Esophagus squamous epithelium (tissue), 5 donors: Measurements from ENCODE around the gene TPGS2. TPM values are rescaled to one million over a fixed set of nuclear protein-coding genes. Genes with fewer than 3 reads are reported as not detected.
"Not testable (repeated sequence)": the region's sequence is repeated elsewhere in the genome, so short reads cannot be mapped to it uniquely, and the experiment has no call there.

ENCODE experiments used
- DNase-seq: peaks from one replicate; lab custom pipeline; 2025; lab: John Stamatoyannopoulos, UW
- H3K27ac ChIP-seq, 4 donors: fragments of 200-600 bp; sonication (generic); one replicate each; pipeline ENCODE4 v1.5.1; 2016 to 2019; ENCODE audit warnings: mild to moderate bottlenecking in 1 of 4
- H3K27me3 ChIP-seq, 4 donors: fragments of 200-600 bp; sonication (generic); 1 replicate in 3 of 4; 2 replicates in 1 of 4; pipeline versions ENCODE4 v1.5.1 to v1.6.0; 2017 to 2021; ENCODE audit warnings: antibody characterized with exemption in 1 of 4
- H3K36me3 ChIP-seq, 3 donors: fragments of 200-600 bp; sonication (generic); one replicate each; pipeline ENCODE4 v1.5.1; 2016 to 2019
- H3K4me1 ChIP-seq, 3 donors: fragments of 200-600 bp; sonication (generic); one replicate each; pipeline ENCODE4 v1.5.1; 2017 to 2019
- H3K4me3 ChIP-seq, 4 donors: fragments of 200-600 bp; sonication (generic); 1 replicate in 3 of 4; 2 replicates in 1 of 4; pipeline ENCODE4 v1.5.1; 2016 to 2019; ENCODE audit warnings: mild to moderate bottlenecking in 2 of 4, moderate library complexity in 1 of 4
- H3K9me3 ChIP-seq, 3 donors: fragments of 200-600 bp; sonication (generic); one replicate each; pipeline ENCODE4 v1.5.1; 2016 to 2019
- POLR2A ChIP-seq, 4 donors: fragments of 450-650 bp; IDR thresholded peaks; one replicate each; pipeline ENCODE4 v1.6.1; 2017; ENCODE audit warnings: antibody characterized with exemption in 4 of 4, mild to moderate bottlenecking in 4 of 4, moderate library complexity in 3 of 4
- WGBS, 2 donors: methylation state at CpG; one replicate each; pipeline ENCODE4 v1.1.5; 2018; 5-methylcytosine and 5-hydroxymethylcytosine counted together
- intact Hi-C: fragments of 100-400 bp; cut with DNase I; formaldehyde crosslinking; loops from one replicate; pipeline ENCODE4 v1.15.0; 2022
- total RNA-seq, 4 donors: library from RNA; depleted of rRNA; stranded (reverse); fragments of >200 nt; gene quantifications; one replicate each; pipeline ENCODE4 v1.1.0, GENCODE V29; 2016
- TF ChIP-seq, protein P1 (sequence below), 6 experiments: fragments of 450-650 bp in 4 of 6; fragments of 200-600 bp in 2 of 6; sonication (generic) in 2 of 6; IDR thresholded peaks; one replicate each; pipeline ENCODE4 v1.5.1; 2016 to 2019; ENCODE audit warnings: antibody characterized with exemption in 6 of 6, mild to moderate bottlenecking in 4 of 6, moderate library complexity in 4 of 6
- donor health status: DM: yes; HTN: yes; CAD: no.

TPGS2 gene
- total RNA-seq = 100 to 1,000 TPM in 2 of 4 donors, 10 to 100 TPM in 2; 65.1 to 155 (median 105) TPM

DNA sequence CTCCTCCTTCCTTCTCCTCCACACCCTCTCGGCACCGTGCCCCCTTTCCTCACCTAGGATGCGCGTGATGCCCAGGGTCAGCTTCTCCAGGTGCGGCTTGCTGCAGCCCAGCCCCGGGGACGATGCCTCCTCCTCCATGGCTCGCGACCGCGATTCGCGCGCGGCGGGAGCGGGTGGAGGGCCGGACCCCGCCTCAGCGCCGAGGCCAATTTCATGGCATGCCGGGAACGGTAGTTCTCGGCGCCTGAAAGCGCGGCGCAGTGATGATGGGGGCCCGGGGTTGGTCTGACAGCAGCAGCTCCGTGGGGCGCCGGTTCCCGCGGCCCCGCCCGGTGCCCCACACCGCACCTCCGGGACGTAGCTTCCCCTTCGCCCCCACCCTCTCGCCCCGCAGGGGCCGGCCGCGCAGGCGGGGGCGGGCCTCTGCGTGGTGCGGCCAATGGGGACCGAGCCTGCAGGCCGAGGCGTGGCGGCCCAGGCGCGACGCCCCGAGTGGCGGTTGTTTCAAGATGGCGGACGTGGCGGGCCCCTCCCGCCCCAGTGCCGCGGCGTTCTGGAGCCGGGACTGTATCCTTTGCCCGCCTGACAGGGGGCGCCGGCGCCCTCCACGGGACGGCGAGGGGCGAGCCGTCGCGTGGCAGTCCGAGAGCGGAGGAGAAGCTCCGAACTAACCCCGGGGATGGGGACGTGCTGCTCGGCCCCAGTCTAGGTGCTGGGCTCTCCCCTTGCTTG, at the start of gene TPGS2, which contains the start of gene KIAA1328:
TPGS2 (minus strand) TSS at position 373 of the 732 bp plus-strand sequence; CDS start at position 138, 235 bp downstream.
KIAA1328 (plus strand) TSS at position 498 of the 732 bp plus-strand sequence; CDS start at position 510, 12 bp downstream.
- peak in 1 of 4 donors; percentile 60 for TF ChIP-seq POLR2A (IDR thresholded peaks at IDR 0.05)
- TF ChIP-seq, protein P1, sequence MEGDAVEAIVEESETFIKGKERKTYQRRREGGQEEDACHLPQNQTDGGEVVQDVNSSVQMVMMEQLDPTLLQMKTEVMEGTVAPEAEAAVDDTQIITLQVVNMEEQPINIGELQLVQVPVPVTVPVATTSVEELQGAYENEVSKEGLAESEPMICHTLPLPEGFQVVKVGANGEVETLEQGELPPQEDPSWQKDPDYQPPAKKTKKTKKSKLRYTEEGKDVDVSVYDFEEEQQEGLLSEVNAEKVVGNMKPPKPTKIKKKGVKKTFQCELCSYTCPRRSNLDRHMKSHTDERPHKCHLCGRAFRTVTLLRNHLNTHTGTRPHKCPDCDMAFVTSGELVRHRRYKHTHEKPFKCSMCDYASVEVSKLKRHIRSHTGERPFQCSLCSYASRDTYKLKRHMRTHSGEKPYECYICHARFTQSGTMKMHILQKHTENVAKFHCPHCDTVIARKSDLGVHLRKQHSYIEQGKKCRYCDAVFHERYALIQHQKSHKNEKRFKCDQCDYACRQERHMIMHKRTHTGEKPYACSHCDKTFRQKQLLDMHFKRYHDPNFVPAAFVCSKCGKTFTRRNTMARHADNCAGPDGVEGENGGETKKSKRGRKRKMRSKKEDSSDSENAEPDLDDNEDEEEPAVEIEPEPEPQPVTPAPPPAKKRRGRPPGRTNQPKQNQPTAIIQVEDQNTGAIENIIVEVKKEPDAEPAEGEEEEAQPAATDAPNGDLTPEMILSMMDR (IDR thresholded peaks at IDR 0.05) = peak in 4 of 6 experiments; percentile 8 to 28 (median 21)
- intact Hi-C loops = no loop called here
- WGBS, 2 donors = 0 to 3% methylated on average over 3 to 4 of the region's 83 CpGs
- H3K4me3 ChIP-seq = peak within 1 kb of the TSS; percentile 80 to 94 (median 92)
- peaks cover 0 to 27% (median 10%) of the 10 kb centered on the region in 3 donors for H3K4me1 ChIP-seq
- no peaks in the 10 kb centered on the region for H3K9me3 ChIP-seq
- H3K27me3 ChIP-seq = no peaks in the 10 kb centered on the region
- peak; percentile 70 for DNase-seq
- H3K36me3 ChIP-seq = peaks cover 0 to 1% (median 0%) of the 10 kb centered on the region in 3 donors
- peak within 1 kb of the TSS; percentile 85 to 92 (median 90) for H3K27ac ChIP-seq

DNA sequence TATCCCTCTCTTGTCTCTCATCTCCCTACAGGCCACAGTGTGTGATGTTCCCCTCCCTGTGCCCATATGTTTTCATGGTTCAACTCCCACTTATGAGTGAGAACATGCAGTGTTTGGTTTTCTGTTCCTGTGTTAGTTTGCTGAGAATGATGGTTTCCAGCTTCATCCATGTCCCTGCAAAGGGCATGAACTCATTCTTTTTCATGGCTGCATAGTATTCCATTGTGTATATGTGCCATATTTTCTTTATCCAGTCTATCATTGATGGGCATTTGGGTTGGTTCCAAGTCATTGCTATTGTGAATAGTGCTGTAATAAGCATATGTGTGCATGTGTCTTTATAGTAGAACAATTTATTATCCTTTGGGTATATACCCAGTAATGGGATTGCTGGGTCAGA, 45.0 kb upstream of the TPGS2 start:
- H3K27ac ChIP-seq, DNase-seq, H3K9me3 ChIP-seq, intact Hi-C loops, H3K4me1 ChIP-seq, H3K27me3 ChIP-seq, H3K4me3 ChIP-seq: not testable (repeated sequence)
- peaks cover 0 to 12% (median 0%) of the 10 kb centered on the region in 3 donors for H3K36me3 ChIP-seq

GRCh38 chr18:36872329-36872728, 43.5 kb upstream of the TPGS2 start:
- Histone ChIP-seq H3K4me1 (no peaks in the 10 kb centered on the region), H3K9me3 (peaks cover 0 to 5% (median 0%) of the 10 kb centered on the region in 3 donors), H3K27me3 (no peaks in the 10 kb centered on the region), H3K4me3 (no peak overlapping the region), H3K36me3 (peaks cover 0 to 12% (median 0%) of the 10 kb centered on the region in 3 donors), H3K27ac (no peak overlapping the region)
- DNase-seq = no peak
- intact Hi-C loops = no loop called here
- no peak for TF ChIP-seq POLR2A (IDR thresholded peaks at IDR 0.05)
- TF ChIP-seq, protein P1 (IDR thresholded peaks at IDR 0.05) = no peak

- WGBS, 2 donors = 82 to 84% methylated on average over 2 to 3 of the region's 3 CpGs
- H3K4me1 ChIP-seq = no peaks in the 10 kb centered on the region
- intact Hi-C loops = no loop called here
- H3K27me3 ChIP-seq = no peaks in the 10 kb centered on the region
- TF ChIP-seq POLR2A (IDR thresholded peaks at IDR 0.05) = no peak
- TF ChIP-seq, protein P1 (IDR thresholded peaks at IDR 0.05) = no peak
- DNase-seq = no peak
- H3K9me3 ChIP-seq = peaks cover 0 to 5% (median 0%) of the 10 kb centered on the region in 3 donors
- H3K36me3 ChIP-seq = peaks cover 0 to 12% (median 0%) of the 10 kb centered on the region in 3 donors
- H3K4me3 ChIP-seq = no peak overlapping the region
- no peak overlapping the region for H3K27ac ChIP-seq
Observed at GRCh38 chr18:36871801-36872200, 43.0 kb upstream of the TPGS2 start.

- TF ChIP-seq POLR2A (IDR thresholded peaks at IDR 0.05) = no peak
- TF ChIP-seq, protein P1 (IDR thresholded peaks at IDR 0.05) = no peak
- Histone ChIP-seq H3K27me3 (no peaks in the 10 kb centered on the region), H3K4me1 (no peaks in the 10 kb centered on the region), H3K27ac (no peak overlapping the region), H3K9me3 (no peaks in the 10 kb centered on the region), H3K4me3 (no peak overlapping the region), H3K36me3 (peaks cover 0 to 14% (median 0%) of the 10 kb centered on the region in 3 donors)
- DNase-seq = no peak
- intact Hi-C loops = no loop called here
- WGBS, 2 donors = 88 to 100% methylated on average over 1 of the region's 1 CpG
Observed at GRCh38 chr18:36867056-36867455, 38.3 kb upstream of the TPGS2 start.
